Stomach (tissue), 4 donors: ENCODE measurements around the gene MTA3.

Experiments
- CTCF ChIP-seq, 7 experiments: fragments of 450-650 bp in 4 of 7; fragments of 200-600 bp in 3 of 7; sonication (generic) in 3 of 7; IDR thresholded peaks; one replicate each; pipeline ENCODE4 v1.5.1; 2016 to 2019; ENCODE audit warnings: antibody characterized with exemption in 7 of 7, control low read depth in 2 of 7, mild to moderate bottlenecking in 1 of 7
- EP300 ChIP-seq: sonication (generic); formaldehyde crosslinking; IDR thresholded peaks from one replicate; pipeline ENCODE4 v1.6.1; 2017; ENCODE audit warnings: antibody characterized with exemption
- POLR2A ChIP-seq, 4 donors: fragments of 450-650 bp; IDR thresholded peaks; one replicate each; pipeline ENCODE4 v1.6.1; 2016; ENCODE audit warnings: antibody characterized with exemption in 4 of 4, control low read depth in 2 of 4, mild to moderate bottlenecking in 1 of 4, moderate library complexity in 1 of 4
- POLR2AphosphoS5 ChIP-seq, 3 donors: sonication (generic); formaldehyde crosslinking; IDR thresholded peaks; one replicate each; pipeline ENCODE4 v1.6.1; 2016; ENCODE audit warnings: antibody characterized with exemption in 3 of 3

GRCh38 chr2:42756150-42756775 is 187.8 kb downstream of the MTA3 start:
- TF ChIP-seq CTCF (IDR thresholded peaks at IDR 0.05), result no peak
- TF ChIP-seq POLR2A (IDR thresholded peaks at IDR 0.05), result no peak
- TF ChIP-seq EP300, result no peak
- TF ChIP-seq POLR2AphosphoS5 (IDR thresholded peaks at IDR 0.05), result no peak
